ENCODE measurements around the gene NKAPL. TPM values are rescaled to one million over a fixed set of nuclear protein-coding genes. Genes with fewer than 3 reads are reported as not detected.
A peak's percentile ranks its signal among the peaks of the same experiment; 100 is the strongest.

NKAPL gene
- total and polyA plus RNA-seq, 2 of the 13 experiments (the other 11 are each of a cell fraction or from before 2014, with no cell fraction given) = not detected

GRCh38 chr6:28209753-28210535, 49.2 kb upstream of the NKAPL start (continued):
- no peak for TF ChIP-seq TP53 (CRISPR knock-in tag; conservative IDR thresholded peaks at IDR 0.05)
- no peak for TF ChIP-seq CHCHD3 (CRISPR knock-in tag; IDR thresholded peaks at IDR 0.05)
- no peak for TF ChIP-seq YEATS4 (CRISPR knock-in tag; IDR thresholded peaks at IDR 0.05; ENCODE audit: borderline replicate concordance)
- no peak for TF ChIP-seq ZNF430 (CRISPR knock-in tag; IDR thresholded peaks at IDR 0.05)

- H3K9me3 ChIP-seq (ENCODE audit: low read length) = no peaks in the 10 kb centered on the region
- H3K9ac ChIP-seq (ENCODE audit: insufficient read depth, low read depth, low read length) = peak overlapping the region; percentile 53; the same call in 1 of the 2 replicates
- ChIA-PET CTCF (ENCODE audit: low intra/inter-chr PET ratio, low total read pairs) (no interaction called here), POLR2A (interaction anchor here (1.6 to 2.3 kb wide), 2 partner anchors 50 to 70 kb away, joined by 4 to 7 read pairs; partner anchors contain the start of gene ZKSCAN8)
- DNase-seq (ENCODE audit: low spot score) (no peak), ATAC-seq (peak; percentile 73), FAIRE-seq (no peak)
- 19% methylated on average over 16 of the region's 16 CpGs for WGBS (ENCODE audit: low lambda C conversion rate)
- no peaks in the 10 kb centered on the region for H4K20me1 ChIP-seq (ENCODE audit: insufficient read depth, low read length)
- H2AFZ ChIP-seq (ENCODE audit: low read length) = peak overlapping the region; percentile 91
- no peaks in the 10 kb centered on the region for H3K79me2 ChIP-seq (ENCODE audit: insufficient read depth, low read length)
- H3K4me1 ChIP-seq (ENCODE audit: insufficient read depth, low read length) = peaks cover 55% of the 10 kb centered on the region
- H3K4me2 ChIP-seq (ENCODE audit: low read depth, low read length) = peak overlapping the region; percentile 84
- H3K36me3 ChIP-seq (replicated peaks in 1 of 2; ENCODE audit: control insufficient read depth in 1 of 2, insufficient read depth in 2 of 2, low read length in 2 of 2) = no peaks in the 10 kb centered on the region
- peaks cover 8 to 25% of the 10 kb centered on the region in 2 experiments for H3K27me3 ChIP-seq (ENCODE audit: control insufficient read depth in 1 of 2, insufficient read depth in 2 of 2, low read length in 2 of 2)
- BruUV-seq (replicated peaks) = no TSS peak
- H3K4me3 ChIP-seq (replicated peaks in 1 of 3; ENCODE audit: insufficient read depth in 1 of 3, low read depth in 2 of 3, low read length in 3 of 3) = peak overlapping the region; percentile 48 to 75 (median 69)
- intact Hi-C loops (cut with micrococcal nuclease; ENCODE audit: unreplicated experiment) (no loop called here), in situ Hi-C loops (cut with HindIII; ENCODE audit: extremely low pct_ligation_motif_present, low pct_unique_long_range_greater_than_20kb) (no loop called here)
- no peak overlapping the region for H3K27ac ChIP-seq (ENCODE audit: extremely low read length, insufficient read depth, low read length)
- 0 out of 2 replicates have a peak, but pooled peaks have one; percentile 51 for TF ChIP-seq ZNF33A (CRISPR knock-in tag; IDR thresholded peaks at IDR 0.05; ENCODE audit: borderline replicate concordance)
- peak; percentile 9; the same call in 1 of the 2 replicates for TF ChIP-seq ZBTB7B (CRISPR knock-in tag; IDR thresholded peaks at IDR 0.05)
- 0 out of 2 replicates have a peak, but pooled peaks have one; percentile 4 for TF ChIP-seq ELF4 (CRISPR knock-in tag; IDR thresholded peaks at IDR 0.05; ENCODE audit: borderline replicate concordance)
- no peak for TF ChIP-seq ZNF639 (CRISPR knock-in tag; conservative IDR thresholded peaks at IDR 0.05)
- no peak for TF ChIP-seq STAT5B (CRISPR knock-in tag; IDR thresholded peaks at IDR 0.05)
- TF ChIP-seq ZNF766 (CRISPR knock-in tag; IDR thresholded peaks at IDR 0.05; ENCODE audit: borderline replicate concordance) = 0 out of 2 replicates have a peak, but pooled peaks have one; percentile 2
- peak; percentile 29 for TF ChIP-seq ZNF687 (CRISPR knock-in tag; IDR thresholded peaks at IDR 0.05)
- no peak for TF ChIP-seq ZNF275 (CRISPR knock-in tag; IDR thresholded peaks at IDR 0.05; ENCODE audit: borderline replicate concordance)
- no peak for TF ChIP-seq ZNF205 (CRISPR knock-in tag; IDR thresholded peaks at IDR 0.05)
- peak; percentile 18; the same call in 1 of the 2 replicates for TF ChIP-seq SIN3A (IDR thresholded peaks at IDR 0.05; ENCODE audit: borderline replicate concordance, low read depth, low read length)
Measured at GRCh38 chr6:28211840-28212509, 47.1 kb upstream of the NKAPL start.

Measured in HepG2 (cell line).